Endodermal cell (in vitro differentiated cells): ENCODE results near the gene FPR1. TPM values are rescaled to one million over a fixed set of nuclear protein-coding genes. Genes with fewer than 3 reads are reported as not detected.

Experiments
- DNase-seq: peaks from one replicate; pipeline ENCODE4 v3.0.0-alpha.2; 2017
- H3K27ac ChIP-seq: 2 replicates; pipeline ENCODE4 v1.5.1; 2013; ENCODE audit warnings: mild to moderate bottlenecking, low read depth, low read length, moderate library complexity
- H3K27me3 ChIP-seq: 2 replicates; pipeline ENCODE4 v1.6.1; 2013; ENCODE audit warnings: mild to moderate bottlenecking, low read length, moderate library complexity; ENCODE audit not compliant: insufficient read depth, control insufficient read depth, poor library complexity, severe bottlenecking
- H3K36me3 ChIP-seq: 2 replicates; pipeline ENCODE4 v1.7.0; 2013; ENCODE audit warnings: mild to moderate bottlenecking, low read length, moderate library complexity; ENCODE audit not compliant: control insufficient read depth, insufficient read depth
- H3K4me1 ChIP-seq: one replicate; pipeline ENCODE4 v1.7.0; 2013; ENCODE audit warnings: low read length; ENCODE audit not compliant: control insufficient read depth, insufficient read depth
- H3K4me3 ChIP-seq: 2 replicates; pipeline ENCODE4 v1.5.1; 2013; ENCODE audit warnings: mild to moderate bottlenecking, low read length, moderate library complexity
- H3K9ac ChIP-seq: 2 replicates; pipeline ENCODE4 v1.6.1; 2013; ENCODE audit warnings: mild to moderate bottlenecking, low read length, moderate library complexity; ENCODE audit not compliant: poor library complexity, severe bottlenecking; ENCODE audit errors: extremely low read depth
- H3K9me3 ChIP-seq: 2 replicates; pipeline ENCODE4 v1.6.1; 2013; ENCODE audit warnings: mild to moderate bottlenecking, low read length, moderate library complexity; ENCODE audit not compliant: control insufficient read depth
- H3K27ac Mint-ChIP-seq: 2 replicates; pipeline ENCODE4 v1.8.0; 2020; ENCODE audit warnings: mixed read lengths
- H3K27me3 Mint-ChIP-seq: 2 replicates; pipeline ENCODE4 v1.8.0; 2021; ENCODE audit warnings: mild to moderate bottlenecking, mixed read lengths; ENCODE audit not compliant: insufficient read depth
- H3K36me3 Mint-ChIP-seq: 2 replicates; pipeline ENCODE4 v1.8.0; 2020; ENCODE audit warnings: low read depth, mixed read lengths
- H3K4me1 Mint-ChIP-seq: 2 replicates; pipeline ENCODE4 v1.8.0; 2020; ENCODE audit warnings: mixed read lengths
- H3K4me3 Mint-ChIP-seq: 2 replicates; pipeline ENCODE4 v1.8.0; 2020; ENCODE audit warnings: mild to moderate bottlenecking, moderate library complexity, mixed read lengths
- H3K9me3 Mint-ChIP-seq: 2 replicates; pipeline ENCODE4 v1.8.0; 2020; ENCODE audit warnings: mild to moderate bottlenecking, mixed read lengths
- WGBS, 2 experiments: methylation state at CpG; one replicate each; pipeline versions ENCODE4 v1.1.5 to v1.1.7; 2013; ENCODE audit warnings: missing lambda C conversion rate in 2 of 2, mixed read lengths in 1 of 2; ENCODE audit not compliant: insufficient coverage in 1 of 2, insufficient read length in 1 of 2; 5-methylcytosine and 5-hydroxymethylcytosine counted together
- total RNA-seq, 2 donors: library from RNA; stranded (reverse); fragmentation: NEBNext Ultra II Directional in 1 of 2; extraction: Animal tissue kit (Norgen Biotek cat#: 25700) in 1 of 2; gene quantifications; 2 replicates in 1 of 2; 3 replicates in 1 of 2; pipeline ENCODE4 v1.2.1, GENCODE V29; 2021
- TF ChIP-seq, protein P1 (sequence below): fragments of 200-600 bp; sonication (generic); conservative IDR thresholded peaks from 2 replicates; pipeline ENCODE4 v1.5.0; 2021; ENCODE audit warnings: antibody characterized with exemption, mild to moderate bottlenecking

FPR1 gene
- total RNA-seq, 2 donors from 2014 or later = not detected

DNA sequence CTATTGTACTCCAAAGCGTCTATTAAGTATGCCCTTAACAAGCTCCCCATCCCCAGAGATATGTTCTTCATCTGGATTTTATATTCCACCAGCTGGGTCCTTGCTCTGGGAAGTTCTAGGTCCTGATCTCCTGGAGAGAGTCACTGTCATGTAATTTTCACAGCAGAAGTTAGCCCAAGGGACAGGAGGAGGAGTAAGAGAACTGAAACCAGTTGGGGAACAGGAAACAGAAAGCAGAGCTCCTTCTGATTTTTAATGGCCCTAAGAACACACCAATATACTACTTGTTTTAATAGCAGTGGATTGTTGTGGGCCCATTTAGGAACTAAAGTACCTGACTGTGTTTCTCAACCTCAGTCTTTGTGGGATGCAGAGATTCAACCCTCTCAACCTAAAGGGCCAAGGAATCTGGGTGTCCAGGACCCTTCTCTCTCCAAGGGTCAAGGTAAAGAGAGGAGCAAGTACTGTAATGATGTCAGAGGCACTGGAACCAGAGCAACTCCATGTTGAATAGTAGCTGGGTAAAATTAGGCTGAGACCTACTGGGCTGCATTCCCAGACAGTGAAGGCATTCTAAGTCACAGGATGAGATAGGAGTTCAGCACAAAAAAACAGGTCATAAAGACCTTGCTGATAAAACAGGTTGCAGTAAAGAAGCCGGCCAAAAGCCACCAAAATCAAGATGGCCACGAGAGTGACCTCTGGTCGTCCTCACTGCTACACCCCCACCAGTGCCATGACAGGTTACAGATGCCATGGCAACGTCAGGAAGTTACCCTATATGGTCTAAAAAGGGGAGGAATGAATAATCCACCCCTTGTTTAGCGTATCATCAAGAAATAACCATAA lies 35.2 kb upstream of the FPR1 start:
- Histone ChIP-seq H3K36me3 (no peaks in the 10 kb centered on the region), H3K27me3 (peaks cover 6% of the 10 kb centered on the region), H3K27ac (no peak overlapping the region), H3K9me3 (no peaks in the 10 kb centered on the region), H3K4me1 (no peaks in the 10 kb centered on the region), H3K9ac (no peak overlapping the region), H3K4me3 (no peak overlapping the region)
- Mint-ChIP-seq H3K36me3 (no peaks in the 10 kb centered on the region), H3K4me1 (no peaks in the 10 kb centered on the region), H3K27me3 (peaks cover 9% of the 10 kb centered on the region), H3K9me3 (peaks cover 4% of the 10 kb centered on the region), H3K4me3 (no peak overlapping the region), H3K27ac (no peak overlapping the region)
- TF ChIP-seq, protein P1, sequence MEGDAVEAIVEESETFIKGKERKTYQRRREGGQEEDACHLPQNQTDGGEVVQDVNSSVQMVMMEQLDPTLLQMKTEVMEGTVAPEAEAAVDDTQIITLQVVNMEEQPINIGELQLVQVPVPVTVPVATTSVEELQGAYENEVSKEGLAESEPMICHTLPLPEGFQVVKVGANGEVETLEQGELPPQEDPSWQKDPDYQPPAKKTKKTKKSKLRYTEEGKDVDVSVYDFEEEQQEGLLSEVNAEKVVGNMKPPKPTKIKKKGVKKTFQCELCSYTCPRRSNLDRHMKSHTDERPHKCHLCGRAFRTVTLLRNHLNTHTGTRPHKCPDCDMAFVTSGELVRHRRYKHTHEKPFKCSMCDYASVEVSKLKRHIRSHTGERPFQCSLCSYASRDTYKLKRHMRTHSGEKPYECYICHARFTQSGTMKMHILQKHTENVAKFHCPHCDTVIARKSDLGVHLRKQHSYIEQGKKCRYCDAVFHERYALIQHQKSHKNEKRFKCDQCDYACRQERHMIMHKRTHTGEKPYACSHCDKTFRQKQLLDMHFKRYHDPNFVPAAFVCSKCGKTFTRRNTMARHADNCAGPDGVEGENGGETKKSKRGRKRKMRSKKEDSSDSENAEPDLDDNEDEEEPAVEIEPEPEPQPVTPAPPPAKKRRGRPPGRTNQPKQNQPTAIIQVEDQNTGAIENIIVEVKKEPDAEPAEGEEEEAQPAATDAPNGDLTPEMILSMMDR = no peak
- no peak for DNase-seq
- WGBS, 2 experiments = 61 to 80% methylated on average over 3 to 6 of the region's 6 CpGs

DNA sequence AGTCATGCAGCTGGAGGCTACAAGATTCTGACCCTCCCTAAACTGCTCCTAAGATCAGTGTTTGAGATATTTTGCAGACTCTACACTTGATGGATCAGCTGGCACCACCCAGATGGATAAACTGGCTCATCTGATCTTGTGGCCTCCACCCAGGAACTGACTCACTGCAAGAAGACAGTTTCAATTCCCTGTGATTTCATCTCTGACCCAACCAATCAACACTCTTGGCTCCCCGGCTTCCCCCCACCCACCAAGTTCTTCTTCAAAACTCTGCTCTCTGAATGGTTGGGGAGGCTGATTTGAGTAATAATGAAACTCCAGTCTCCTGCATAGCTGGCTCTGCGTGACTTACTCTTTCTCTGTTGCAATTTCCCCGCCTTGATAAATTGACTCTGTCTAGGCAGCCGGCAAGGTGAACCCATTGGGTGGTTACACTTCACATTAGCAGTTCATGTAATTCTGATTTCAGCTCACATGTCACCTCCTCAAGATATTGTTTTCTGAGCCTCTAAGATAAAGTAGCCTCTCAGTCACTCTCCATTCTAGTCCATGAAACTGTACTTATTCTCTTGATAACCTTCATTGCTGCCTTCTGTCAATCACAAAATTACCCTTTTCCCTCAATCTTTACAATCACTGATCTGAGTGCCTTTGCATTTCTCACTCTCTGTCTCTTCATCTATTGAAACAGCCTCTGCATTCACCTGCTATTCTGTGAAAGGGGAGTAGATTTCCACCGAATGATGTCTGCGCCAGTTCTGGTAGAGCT lies 33.4 kb upstream of the FPR1 start:
- Mint-ChIP-seq H3K27me3 (peaks cover 23% of the 10 kb centered on the region), H3K4me1 (no peaks in the 10 kb centered on the region), H3K36me3 (no peaks in the 10 kb centered on the region), H3K9me3 (peaks cover 4% of the 10 kb centered on the region), H3K27ac (no peak overlapping the region), H3K4me3 (no peak overlapping the region)
- Histone ChIP-seq H3K9ac (no peak overlapping the region), H3K4me1 (no peaks in the 10 kb centered on the region), H3K36me3 (no peaks in the 10 kb centered on the region), H3K9me3 (no peaks in the 10 kb centered on the region), H3K27ac (no peak overlapping the region), H3K27me3 (peaks cover 23% of the 10 kb centered on the region), H3K4me3 (no peak overlapping the region)
- TF ChIP-seq, protein P1 = no peak
- whole genome bisulfite sequencing, 2 experiments = 79 to 82% methylated on average over 5 of the region's 6 CpGs
- DNase-seq = no peak

DNA sequence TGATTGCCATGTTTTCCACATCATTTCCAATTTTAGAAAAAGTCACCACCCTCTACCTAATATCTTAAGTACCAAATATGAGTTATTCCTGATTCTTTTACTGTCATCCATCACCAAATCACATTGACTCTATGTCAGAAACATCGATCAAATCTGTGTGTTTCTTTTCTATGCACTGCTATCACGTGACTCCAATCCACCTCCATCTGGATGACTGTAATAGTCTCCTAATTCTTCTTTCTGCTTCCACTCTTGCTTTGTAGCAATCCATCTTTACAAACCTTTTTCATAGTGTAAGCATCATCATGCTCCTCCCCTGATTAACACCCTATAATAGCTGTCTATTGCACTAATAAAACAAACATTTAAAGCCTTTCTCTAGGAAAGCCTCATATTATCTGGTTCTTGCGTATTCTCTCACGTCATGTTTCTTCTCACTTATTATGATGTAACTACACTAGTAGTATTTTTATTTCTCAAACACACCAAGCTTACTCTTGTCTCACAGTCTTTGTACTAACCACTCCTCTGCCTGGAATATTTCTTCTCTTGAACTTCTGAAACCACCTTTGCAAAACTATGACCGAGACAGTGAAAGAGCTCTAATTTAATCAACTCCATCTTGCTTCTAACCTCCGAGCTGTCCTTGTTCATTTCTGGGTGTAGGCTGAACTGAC lies 32.6 kb upstream of the FPR1 start:
- Mint-ChIP-seq H3K4me3 (no peak overlapping the region), H3K9me3 (peaks cover 2% of the 10 kb centered on the region), H3K36me3 (no peaks in the 10 kb centered on the region), H3K27me3 (peaks cover 31% of the 10 kb centered on the region), H3K27ac (no peak overlapping the region), H3K4me1 (no peaks in the 10 kb centered on the region)
- H3K36me3 ChIP-seq = no peaks in the 10 kb centered on the region
- 59 to 72% methylated on average over 4 to 6 of the region's 6 CpGs for WGBS, 2 experiments
- no peaks in the 10 kb centered on the region for H3K9me3 ChIP-seq
- H3K4me1 ChIP-seq = no peaks in the 10 kb centered on the region
- H3K27ac ChIP-seq = no peak overlapping the region
- peaks cover 28% of the 10 kb centered on the region for H3K27me3 ChIP-seq
- no peak for DNase-seq
- H3K9ac ChIP-seq = no peak overlapping the region
- TF ChIP-seq, protein P1 = no peak
- no peak overlapping the region for H3K4me3 ChIP-seq
